Stimulated activated CD8-positive, alpha-beta memory T cell treated with anti-CD3 and anti-CD28 coated beads, Interleukin-7, amount 100 ng/mL, for 1 hour (primary cell): ENCODE results near the gene MYZAP.
"Not testable (repeated sequence)": the region's sequence is repeated elsewhere in the genome, so short reads cannot be mapped to it uniquely, and the experiment has no call there.

Source experiments
- DNase-seq, 2 donors: peaks; one replicate each; pipeline ENCODE4 v3.0.0-alpha.2; 2020; ENCODE audit warnings: low read depth in 2 of 2

The MYZAP gene

GRCh38 chr15:57592836-57593420 is 1.2 kb downstream of the MYZAP start:
- no peak for DNase-seq

- no peak for DNase-seq
Measured at GRCh38 chr15:57594479-57594878, 2.8 kb downstream of the MYZAP start.

GRCh38 chr15:57595011-57595866 is 3.5 kb downstream of the MYZAP start:
- no peak for DNase-seq

- no peak for DNase-seq
Measured at GRCh38 chr15:57596301-57596855, 4.7 kb downstream of the MYZAP start.

- DNase-seq = no peak
Measured at GRCh38 chr15:57596978-57597377, 5.3 kb downstream of the MYZAP start.

DNA sequence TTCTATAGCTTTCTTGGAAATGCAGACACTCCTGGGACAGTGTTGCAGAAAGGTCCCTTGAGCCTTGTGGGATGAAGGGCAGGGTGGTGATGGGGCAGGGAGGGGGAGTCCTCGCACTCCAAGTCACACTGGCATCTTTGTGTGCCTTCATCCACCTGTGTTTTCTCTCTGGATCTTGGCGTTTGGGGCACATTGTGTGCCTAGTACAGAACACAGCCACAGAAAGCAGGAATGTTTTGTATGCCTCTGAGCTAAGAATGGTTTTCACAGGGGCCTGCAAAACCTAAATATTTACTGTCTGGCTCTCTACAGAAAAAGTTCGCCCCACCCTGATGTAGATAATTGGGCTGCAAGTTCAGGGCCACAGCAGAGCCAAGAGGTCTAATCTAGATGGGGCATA is 5.7 kb downstream of the MYZAP start:
- DNase-seq = no peak

GRCh38 chr15:57598346-57598745 is 6.6 kb downstream of the MYZAP start:
- no peak for DNase-seq

- DNase-seq = no peak
Measured at GRCh38 chr15:57599296-57599810, 7.6 kb downstream of the MYZAP start.

DNA sequence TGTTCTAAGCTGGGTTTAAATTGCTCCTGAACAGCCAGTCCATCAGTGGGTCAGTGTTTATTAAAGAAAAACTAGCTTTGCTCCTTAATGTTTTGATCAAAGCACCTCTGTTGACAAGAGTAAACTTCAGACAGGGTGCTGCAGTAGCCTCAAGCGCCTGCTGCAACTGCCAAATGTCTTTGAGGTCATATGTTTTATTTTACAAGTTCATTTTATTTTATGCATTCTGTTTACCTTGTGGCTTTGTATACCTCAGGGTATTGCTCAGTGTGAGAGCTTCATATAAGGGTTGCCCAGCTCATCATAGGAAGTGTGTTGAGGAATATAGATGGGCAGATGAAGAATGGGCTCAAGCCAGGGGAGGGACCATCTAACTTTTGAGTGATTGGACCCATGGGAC is 8.5 kb downstream of the MYZAP start:
- DNase-seq = no peak

DNA sequence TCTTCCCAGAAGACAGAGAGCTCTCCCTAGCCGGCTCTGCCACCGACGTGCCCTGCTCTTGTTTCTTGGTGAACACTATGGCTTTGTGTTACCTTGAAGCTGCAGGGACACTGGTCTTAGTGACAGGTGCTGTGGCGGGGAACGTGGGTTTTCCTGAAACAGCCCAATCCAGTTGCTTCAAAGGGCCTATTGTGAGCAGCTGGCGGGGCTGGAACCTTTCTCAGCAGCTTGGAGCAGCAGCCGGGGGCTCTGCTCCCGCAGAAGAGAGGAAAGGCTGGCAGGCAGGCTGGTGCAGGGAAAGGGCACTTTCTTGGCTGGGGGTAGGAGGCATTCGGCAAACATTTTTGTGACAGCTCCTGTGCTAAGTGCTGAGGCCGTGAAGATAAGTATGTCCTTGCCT is 12.8 kb downstream of the MYZAP start:
- DNase-seq = no peak

DNA sequence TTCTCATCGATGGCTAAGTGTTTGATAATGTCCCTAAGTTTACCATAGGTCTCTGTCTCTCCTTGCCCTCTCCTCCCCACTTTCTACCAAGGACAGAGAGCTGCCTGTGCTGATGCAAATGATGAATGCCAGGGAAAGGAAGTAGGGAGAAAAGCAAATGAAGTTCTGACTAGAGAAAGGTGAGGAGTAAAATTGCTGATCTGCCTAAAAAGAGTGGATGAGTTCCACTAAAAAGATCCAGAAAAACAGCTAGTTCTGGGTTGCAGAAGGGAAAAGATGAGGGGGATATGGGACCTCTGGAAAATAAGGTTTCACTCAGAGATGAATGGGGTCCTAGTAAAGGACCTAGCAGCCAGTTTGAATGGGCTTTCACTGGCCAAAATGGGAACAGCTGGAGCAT is 13.8 kb downstream of the MYZAP start:
- no peak for DNase-seq

DNA sequence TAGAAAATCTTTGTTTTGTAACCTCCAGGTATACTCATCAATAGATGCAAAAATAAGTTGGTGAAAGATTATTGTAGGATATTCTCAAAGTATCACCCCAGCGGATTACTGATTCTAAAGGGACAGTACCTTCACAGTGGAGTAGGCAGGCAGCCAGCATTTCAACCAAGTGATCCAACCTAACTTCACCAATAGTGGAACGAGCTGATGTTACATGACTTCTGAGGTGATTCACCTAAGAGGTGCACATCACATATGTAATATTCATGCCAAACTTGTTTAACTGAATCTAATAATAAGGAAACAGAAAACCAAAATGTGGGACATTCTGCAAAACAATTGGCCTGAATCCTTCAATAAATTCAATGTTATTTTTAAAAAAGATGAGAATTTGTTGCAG is 14.3 kb downstream of the MYZAP start:
- no peak for DNase-seq

GRCh38 chr15:57606816-57607215 is 15.1 kb downstream of the MYZAP start:
- no peak for DNase-seq

GRCh38 chr15:57607570-57608000 is 15.9 kb downstream of the MYZAP start:
- DNase-seq = no peak

DNA sequence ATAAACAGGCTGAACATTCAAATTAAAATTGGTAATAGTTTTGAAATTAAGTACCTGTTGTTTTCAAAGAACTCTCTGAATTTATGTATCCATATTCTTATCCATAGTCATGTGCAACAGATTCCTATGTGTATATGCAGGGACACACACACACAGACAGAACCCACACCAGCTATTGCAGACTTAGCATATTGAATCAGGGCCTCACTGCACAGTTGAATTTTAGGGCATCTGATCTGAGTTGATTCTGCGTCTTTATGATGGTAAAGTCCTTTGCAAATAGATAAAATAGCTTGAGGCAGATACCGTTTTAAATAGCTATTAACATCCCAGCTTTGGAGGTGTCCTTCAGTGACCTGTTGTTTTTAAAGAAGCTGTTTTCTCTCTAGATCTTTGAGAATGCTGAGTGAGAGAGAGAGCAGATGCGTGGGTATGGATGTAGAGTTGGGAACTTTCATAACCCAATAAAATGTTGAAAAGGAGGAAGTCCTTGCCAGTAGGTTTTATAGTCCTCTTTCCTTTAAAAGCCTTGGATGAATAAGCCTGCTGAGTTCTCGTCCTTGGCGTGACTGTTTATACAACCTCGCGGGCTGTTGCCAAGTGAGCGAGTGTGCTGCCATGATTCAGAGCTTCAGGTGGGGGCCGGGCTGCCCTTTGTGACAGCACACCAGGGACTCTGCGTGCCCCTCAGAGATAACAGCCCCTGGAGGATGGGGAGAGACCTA is 18.3 kb downstream of the MYZAP start:
- no peak for DNase-seq

DNA sequence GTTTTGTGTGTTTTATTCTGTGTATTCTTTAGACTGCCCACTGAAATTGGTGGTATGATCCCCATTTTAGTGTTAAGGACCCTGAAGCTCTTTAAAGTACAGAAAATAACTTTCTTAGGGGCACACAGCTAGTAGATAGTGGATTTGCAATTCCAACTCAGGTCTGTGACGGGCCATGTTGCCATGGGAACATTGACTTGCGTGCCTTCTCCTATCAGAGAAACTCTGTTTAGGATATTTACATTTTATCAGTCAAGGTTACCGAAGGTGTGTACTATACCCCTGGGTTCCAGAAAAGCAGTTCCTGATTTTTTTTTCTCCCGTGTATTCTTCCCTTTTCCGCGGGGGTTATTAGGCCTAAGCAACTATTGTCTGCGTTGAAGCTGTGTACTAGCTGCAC is 19.4 kb downstream of the MYZAP start:
- DNase-seq = no peak

DNA sequence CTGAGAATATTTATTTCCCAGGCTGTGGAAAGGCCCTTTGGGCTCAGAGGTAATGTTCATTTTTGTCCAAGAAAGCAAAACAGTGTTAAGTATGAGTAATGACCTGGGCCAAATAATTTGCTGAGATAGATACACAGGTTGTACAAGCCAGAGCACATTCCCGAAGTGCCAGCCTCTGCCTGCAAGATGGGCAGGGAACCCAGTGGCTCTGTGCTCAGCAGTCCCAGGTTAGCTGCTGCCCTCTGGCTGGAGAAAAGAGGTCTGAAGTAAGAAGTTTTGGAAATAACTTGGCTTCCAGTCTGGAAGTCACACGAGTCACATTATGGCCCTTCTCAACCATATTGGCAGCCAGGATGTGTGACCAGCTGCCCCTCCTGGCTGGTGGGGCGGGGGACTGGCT is 20.2 kb downstream of the MYZAP start:
- no peak for DNase-seq

- DNase-seq = no peak
Measured at GRCh38 chr15:57614241-57614640, 22.5 kb downstream of the MYZAP start.

DNA sequence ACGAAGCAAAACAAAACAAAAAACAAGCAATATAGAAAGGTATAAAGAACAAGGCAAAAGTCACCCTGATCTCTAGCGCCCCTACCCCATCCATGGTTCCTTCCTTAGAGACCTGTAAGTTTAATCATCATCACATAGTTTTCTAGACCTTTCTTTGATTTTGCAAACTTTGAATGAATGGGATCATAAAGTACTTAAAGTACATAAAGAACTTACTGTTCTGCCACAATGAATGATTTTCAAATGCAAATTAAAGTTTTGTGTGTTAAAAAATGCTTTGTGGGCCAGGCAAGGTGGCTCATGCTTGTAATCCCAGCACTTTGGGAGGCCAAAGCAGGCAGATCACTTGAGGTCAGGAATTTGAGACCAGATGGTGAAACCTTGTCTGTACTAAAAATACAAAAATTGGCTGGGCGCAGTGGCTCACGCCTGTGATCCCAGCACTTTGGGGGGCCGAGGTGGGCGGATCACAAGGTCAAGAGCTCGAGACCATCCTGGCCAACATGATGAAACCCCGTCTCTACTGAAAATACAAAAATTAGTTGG is 24.3 kb downstream of the MYZAP start:
- not testable (repeated sequence) for DNase-seq

DNA sequence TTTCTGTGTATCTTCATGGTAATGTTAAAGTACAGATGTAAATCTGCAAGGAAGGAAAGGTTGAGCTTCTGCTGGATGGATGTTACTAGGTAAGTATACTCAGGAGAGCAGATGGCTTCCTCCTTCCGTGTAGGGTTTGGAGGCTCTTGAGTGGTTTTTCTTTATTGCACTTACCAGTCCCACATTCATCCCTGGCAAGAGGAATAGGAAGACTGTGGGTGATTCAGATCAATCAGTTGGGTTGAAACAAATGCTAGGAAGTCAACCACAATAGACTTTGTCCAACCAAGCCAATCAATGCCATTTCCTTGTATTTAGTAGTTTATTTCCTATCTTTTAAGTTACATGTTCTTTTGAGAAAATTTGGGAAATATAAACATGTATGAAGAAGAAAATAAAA is 26.6 kb downstream of the MYZAP start:
- no peak for DNase-seq

DNA sequence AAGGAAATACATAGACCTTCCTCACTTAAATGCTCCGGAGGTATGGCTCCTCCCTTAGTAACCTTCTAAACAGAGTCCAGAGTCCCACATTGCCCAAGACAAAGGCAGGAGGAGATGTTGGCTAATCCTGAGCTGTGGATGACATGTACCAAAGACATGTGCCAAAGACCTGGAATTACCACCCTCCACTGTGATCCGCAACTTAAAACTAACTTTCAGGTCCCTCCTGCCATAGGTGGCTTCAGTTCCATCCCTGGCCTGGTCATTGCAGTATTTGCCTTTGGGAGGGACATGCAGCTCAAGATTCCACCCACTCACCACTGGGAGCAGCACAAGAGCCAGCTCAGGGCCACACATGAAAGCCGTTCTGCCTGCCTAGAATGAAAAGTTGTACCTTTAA is 28.0 kb downstream of the MYZAP start:
- DNase-seq = no peak

DNA sequence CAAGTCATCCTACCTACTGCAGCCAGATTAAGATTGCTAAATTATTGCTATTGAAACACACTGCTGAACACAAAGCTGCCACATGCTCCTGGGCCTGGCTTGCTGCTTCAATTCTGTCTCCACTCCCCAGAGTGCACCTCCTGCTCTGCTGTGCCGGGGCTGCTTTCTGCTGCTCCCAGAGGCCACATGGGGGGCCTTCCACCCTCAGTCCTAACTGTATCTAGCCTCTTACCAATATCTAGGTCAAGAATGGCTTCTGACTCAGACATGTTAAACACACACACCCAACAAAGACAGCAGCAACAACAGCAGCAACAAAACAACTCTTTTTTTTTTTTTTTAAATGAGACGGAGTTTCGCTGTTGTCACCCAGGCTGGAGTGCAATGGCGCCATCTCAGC is 33.0 kb downstream of the MYZAP start:
- no peak for DNase-seq
